GM18907 (cell line): ENCODE data around the gene ADK.
"Not testable (repeated sequence)": the region's sequence is repeated elsewhere in the genome, so short reads cannot be mapped to it uniquely, and the experiment has no call there.

Experiments
- ATAC-seq: cut with Tn5 transposase; IDR thresholded peaks from one replicate; pipeline ENCODE4 v1.9.1; 2021; ENCODE audit warnings: mild to moderate bottlenecking, moderate library complexity; ENCODE audit not compliant: unreplicated experiment

Gene ADK

GRCh38 chr10:74415146-74415839 is 264.3 kb downstream of the ADK start:
- no peak for ATAC-seq

GRCh38 chr10:74417397-74417796 is 266.4 kb downstream of the ADK start:
- no peak for ATAC-seq

GRCh38 chr10:74418285-74418872 is 267.4 kb downstream of the ADK start:
- ATAC-seq: no peak

- no peak for ATAC-seq
Observed at GRCh38 chr10:74419491-74419951, 268.5 kb downstream of the ADK start.

- no peak for ATAC-seq
Observed at GRCh38 chr10:74419958-74420375, 268.9 kb downstream of the ADK start.

GRCh38 chr10:74424565-74424964 is 273.5 kb downstream of the ADK start:
- no peak for ATAC-seq

GRCh38 chr10:74425456-74426001 is 274.5 kb downstream of the ADK start:
- ATAC-seq: no peak

- no peak for ATAC-seq
Observed at GRCh38 chr10:74431816-74432215, 280.8 kb downstream of the ADK start.

GRCh38 chr10:74432841-74433594 is 282.0 kb downstream of the ADK start:
- no peak for ATAC-seq

GRCh38 chr10:74433595-74433956 is 282.6 kb downstream of the ADK start:
- ATAC-seq: no peak

GRCh38 chr10:74433993-74434392 is 283.0 kb downstream of the ADK start:
- ATAC-seq: no peak

GRCh38 chr10:74434547-74434946 is 283.5 kb downstream of the ADK start:
- no peak for ATAC-seq

GRCh38 chr10:74436523-74437170 is 285.6 kb downstream of the ADK start:
- ATAC-seq: no peak

GRCh38 chr10:74437822-74438221 is 286.8 kb downstream of the ADK start:
- ATAC-seq: no peak

- ATAC-seq: no peak
Observed at GRCh38 chr10:74439213-74439612, 288.2 kb downstream of the ADK start.

- no peak for ATAC-seq
Observed at GRCh38 chr10:74445493-74445892, 294.5 kb downstream of the ADK start.

GRCh38 chr10:74450602-74451001 is 299.6 kb downstream of the ADK start:
- ATAC-seq: no peak

GRCh38 chr10:74451127-74451829 is 300.3 kb downstream of the ADK start:
- ATAC-seq: no peak

GRCh38 chr10:74453169-74453568 is 302.1 kb downstream of the ADK start:
- no peak for ATAC-seq

- ATAC-seq: not testable (repeated sequence)
Observed at GRCh38 chr10:74457478-74457877, 306.5 kb downstream of the ADK start.

GRCh38 chr10:74460812-74461211 is 309.8 kb downstream of the ADK start:
- no peak for ATAC-seq
